Measurements from ENCODE around the gene ST13. TPM values are rescaled to one million over a fixed set of nuclear protein-coding genes. Genes with fewer than 3 reads are reported as not detected.
"Not testable (repeated sequence)": the region's sequence is repeated elsewhere in the genome, so short reads cannot be mapped to it uniquely, and the experiment has no call there.

ST13 gene
- total RNA-seq, 1 experiment from 2014 or later, result 385 TPM

DNA sequence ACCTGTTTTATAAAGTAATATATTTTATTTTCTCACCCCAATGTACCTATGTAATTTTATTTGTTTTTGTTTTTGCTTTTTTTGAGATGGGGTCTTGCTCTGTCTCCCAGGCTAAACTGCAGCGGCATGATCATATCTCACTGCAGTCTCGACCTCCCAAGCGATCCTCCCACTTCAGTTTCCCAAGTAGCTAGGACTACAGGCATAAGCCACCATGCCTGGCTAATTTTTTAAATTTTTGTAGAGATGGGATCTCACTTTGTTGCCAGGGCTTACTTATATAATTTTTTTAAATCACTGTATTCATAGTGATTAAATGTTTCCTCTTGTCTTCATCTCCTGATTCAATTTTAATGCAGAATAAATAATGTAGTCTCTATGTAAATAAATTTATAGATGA, 18.7 kb upstream of the ST13 start:
- Mint-ChIP-seq H3K4me3 (ENCODE audit: unreplicated experiment) (no peak overlapping the region), H3K9me3 (ENCODE audit: unreplicated experiment) (no peaks in the 10 kb centered on the region), H3K27ac (ENCODE audit: unreplicated experiment) (no peak overlapping the region), H3K36me3 (ENCODE audit: insufficient read depth, unreplicated experiment) (peaks cover 7% of the 10 kb centered on the region), H3K4me1 (ENCODE audit: low read depth, unreplicated experiment) (peaks cover 9% of the 10 kb centered on the region), H3K27me3 (ENCODE audit: insufficient read depth, unreplicated experiment) (no peaks in the 10 kb centered on the region)
- BruUV-seq (replicated peaks), result no TSS peak
- CTCF ChIA-PET, result no interaction called here
- POLR2A ChIA-PET, result interaction anchor here (0.6 kb wide), 1 partner anchor 18 kb away, joined by 4 read pairs; the partner anchor contains the start of gene XPNPEP3
- intact Hi-C loops (cut with micrococcal nuclease; ENCODE audit: unreplicated experiment), result no loop called here
- Histone ChIP-seq H3K4me3 (ENCODE audit: low read depth, low read length) (no peak overlapping the region), H3K36me3 (ENCODE audit: control insufficient read depth, insufficient read depth, low read length) (no peaks in the 10 kb centered on the region), H3K4me1 (peaks cover 13% of the 10 kb centered on the region), H3K27me3 (replicated peaks; ENCODE audit: control insufficient read depth, insufficient read depth, low read length) (no peaks in the 10 kb centered on the region), H3K9me3 (no peaks in the 10 kb centered on the region)
- TF ChIP-seq, protein P1, sequence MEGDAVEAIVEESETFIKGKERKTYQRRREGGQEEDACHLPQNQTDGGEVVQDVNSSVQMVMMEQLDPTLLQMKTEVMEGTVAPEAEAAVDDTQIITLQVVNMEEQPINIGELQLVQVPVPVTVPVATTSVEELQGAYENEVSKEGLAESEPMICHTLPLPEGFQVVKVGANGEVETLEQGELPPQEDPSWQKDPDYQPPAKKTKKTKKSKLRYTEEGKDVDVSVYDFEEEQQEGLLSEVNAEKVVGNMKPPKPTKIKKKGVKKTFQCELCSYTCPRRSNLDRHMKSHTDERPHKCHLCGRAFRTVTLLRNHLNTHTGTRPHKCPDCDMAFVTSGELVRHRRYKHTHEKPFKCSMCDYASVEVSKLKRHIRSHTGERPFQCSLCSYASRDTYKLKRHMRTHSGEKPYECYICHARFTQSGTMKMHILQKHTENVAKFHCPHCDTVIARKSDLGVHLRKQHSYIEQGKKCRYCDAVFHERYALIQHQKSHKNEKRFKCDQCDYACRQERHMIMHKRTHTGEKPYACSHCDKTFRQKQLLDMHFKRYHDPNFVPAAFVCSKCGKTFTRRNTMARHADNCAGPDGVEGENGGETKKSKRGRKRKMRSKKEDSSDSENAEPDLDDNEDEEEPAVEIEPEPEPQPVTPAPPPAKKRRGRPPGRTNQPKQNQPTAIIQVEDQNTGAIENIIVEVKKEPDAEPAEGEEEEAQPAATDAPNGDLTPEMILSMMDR (IDR thresholded peaks at IDR 0.05; ENCODE audit: insufficient read depth in 1 of 2, low read depth in 1 of 2, low read length in 1 of 2, severe bottlenecking in 1 of 2, unreplicated experiment in 1 of 2), result no peak
- no peak for DNase-seq

DNA sequence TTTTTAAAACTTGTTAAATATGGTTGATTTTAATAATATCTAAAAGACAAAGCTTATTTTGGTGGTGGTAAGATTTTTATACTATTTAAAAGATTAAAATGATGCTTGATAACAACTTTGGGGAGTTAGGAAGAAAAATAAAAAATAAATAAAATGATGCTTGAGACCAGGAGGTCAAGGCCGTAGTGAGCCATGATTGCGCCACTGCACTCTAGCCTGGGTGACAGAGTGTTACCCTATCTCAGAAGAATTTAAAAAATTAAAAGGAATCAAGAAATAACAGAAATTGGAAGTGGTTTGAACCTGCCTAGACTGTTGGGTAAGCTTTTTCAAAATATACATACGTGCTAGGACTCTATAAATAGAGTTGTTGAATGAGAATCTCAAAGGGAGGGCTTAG, 17.6 kb upstream of the ST13 start:
- H3K36me3 Mint-ChIP-seq (ENCODE audit: insufficient read depth, unreplicated experiment), result peaks cover 9% of the 10 kb centered on the region

DNA sequence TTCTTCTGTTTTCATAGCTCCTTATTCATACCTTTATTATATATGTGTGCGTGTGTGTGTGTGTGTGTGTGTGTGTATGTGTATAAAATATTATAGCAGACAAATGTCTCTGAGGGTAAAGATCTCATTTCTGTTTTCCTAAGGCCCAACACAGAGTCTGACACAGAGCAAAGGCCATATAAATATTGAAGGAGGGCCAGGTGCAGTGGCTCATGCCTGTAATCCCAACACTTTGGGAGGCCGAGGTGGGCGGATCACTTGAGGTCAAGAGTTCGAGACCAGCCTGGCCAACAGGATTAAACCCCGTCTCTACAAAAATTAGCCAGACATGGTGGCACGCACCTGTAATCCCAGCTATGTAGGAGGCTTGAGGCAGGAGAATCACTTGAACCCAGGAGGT, 11.9 kb upstream of the ST13 start:
- H3K4me3 Mint-ChIP-seq (ENCODE audit: unreplicated experiment); H3K9me3 Mint-ChIP-seq (ENCODE audit: unreplicated experiment); H3K9me3 ChIP-seq; DNase-seq; H3K4me1 ChIP-seq; H3K27me3 ChIP-seq (replicated peaks; ENCODE audit: control insufficient read depth, insufficient read depth, low read length); H3K4me1 Mint-ChIP-seq (ENCODE audit: low read depth, unreplicated experiment); H3K4me3 ChIP-seq (ENCODE audit: low read depth, low read length); POLR2A ChIA-PET; H3K27me3 Mint-ChIP-seq (ENCODE audit: insufficient read depth, unreplicated experiment); H3K27ac Mint-ChIP-seq (ENCODE audit: unreplicated experiment); BruUV-seq (replicated peaks); H3K36me3 Mint-ChIP-seq (ENCODE audit: insufficient read depth, unreplicated experiment); intact Hi-C loops (cut with micrococcal nuclease; ENCODE audit: unreplicated experiment); H3K36me3 ChIP-seq (ENCODE audit: control insufficient read depth, insufficient read depth, low read length): not testable (repeated sequence)
- CTCF ChIA-PET, result interaction anchor here (2.0 kb wide), 1 partner anchor 31 kb away, joined by 8 read pairs; no protein-coding TSS in a partner anchor

More for the DNA sequence above, 17.6 kb upstream of the ST13 start:
- peaks cover 13% of the 10 kb centered on the region for H3K4me1 ChIP-seq
- H3K4me3 ChIP-seq (ENCODE audit: low read depth, low read length), result no peak overlapping the region
- H3K36me3 ChIP-seq (ENCODE audit: control insufficient read depth, insufficient read depth, low read length), result no peaks in the 10 kb centered on the region
- POLR2A ChIA-PET, result no interaction called here
- no peak overlapping the region for H3K4me3 Mint-ChIP-seq (ENCODE audit: unreplicated experiment)
- no peaks in the 10 kb centered on the region for H3K9me3 ChIP-seq
- no TSS peak for BruUV-seq (replicated peaks)
- H3K9me3 Mint-ChIP-seq (ENCODE audit: unreplicated experiment), result no peaks in the 10 kb centered on the region
- no peak overlapping the region for H3K27ac Mint-ChIP-seq (ENCODE audit: unreplicated experiment)
- intact Hi-C loops (cut with micrococcal nuclease; ENCODE audit: unreplicated experiment), result no loop called here
- DNase-seq, result no peak
- H3K27me3 ChIP-seq (replicated peaks; ENCODE audit: control insufficient read depth, insufficient read depth, low read length), result no peaks in the 10 kb centered on the region
- peaks cover 9% of the 10 kb centered on the region for H3K4me1 Mint-ChIP-seq (ENCODE audit: low read depth, unreplicated experiment)
- CTCF ChIA-PET, result no interaction called here
- TF ChIP-seq, protein P1 (IDR thresholded peaks at IDR 0.05; ENCODE audit: insufficient read depth in 1 of 2, low read depth in 1 of 2, low read length in 1 of 2, severe bottlenecking in 1 of 2, unreplicated experiment in 1 of 2), result no peak
- no peaks in the 10 kb centered on the region for H3K27me3 Mint-ChIP-seq (ENCODE audit: insufficient read depth, unreplicated experiment)

DNA sequence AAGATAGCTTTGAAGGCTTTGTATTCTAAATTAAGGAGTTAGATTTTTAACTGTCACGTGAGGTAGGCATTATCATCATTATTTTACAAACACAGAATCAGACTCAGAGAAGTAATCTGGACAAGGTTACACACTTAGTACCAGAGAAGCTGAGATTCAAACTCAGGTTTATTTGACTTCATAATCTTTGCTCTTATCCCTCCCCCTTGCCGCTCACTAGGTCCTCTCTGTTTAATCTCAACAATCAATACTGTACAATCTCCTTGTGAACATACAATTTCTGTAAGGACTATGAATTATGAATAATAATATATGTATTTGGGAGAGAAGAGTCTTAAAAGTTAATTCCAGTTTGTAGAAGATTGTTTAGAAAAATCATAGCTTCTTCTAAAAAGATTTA, 10.7 kb upstream of the ST13 start:
- no peaks in the 10 kb centered on the region for H3K27me3 Mint-ChIP-seq (ENCODE audit: insufficient read depth, unreplicated experiment)
- no peak overlapping the region for H3K4me3 Mint-ChIP-seq (ENCODE audit: unreplicated experiment)
- H3K36me3 ChIP-seq (ENCODE audit: control insufficient read depth, insufficient read depth, low read length), result no peaks in the 10 kb centered on the region; the same call in 1 of the 2 replicates
- H3K27ac Mint-ChIP-seq (ENCODE audit: unreplicated experiment), result no peak overlapping the region
- peaks cover 9% of the 10 kb centered on the region for H3K4me1 Mint-ChIP-seq (ENCODE audit: low read depth, unreplicated experiment)
- no peaks in the 10 kb centered on the region for H3K9me3 Mint-ChIP-seq (ENCODE audit: unreplicated experiment)
- intact Hi-C loops (cut with micrococcal nuclease; ENCODE audit: unreplicated experiment), result no loop called here
- TF ChIP-seq, protein P1 (IDR thresholded peaks at IDR 0.05; ENCODE audit: insufficient read depth in 1 of 2, low read depth in 1 of 2, low read length in 1 of 2, severe bottlenecking in 1 of 2, unreplicated experiment in 1 of 2), result no peak
- no TSS peak for BruUV-seq (replicated peaks)
- ChIA-PET POLR2A (interaction anchor here (1.4 kb wide), 1 partner anchor 10 kb away, joined by 12 read pairs; the partner anchor contains the start of genes ST13 and XPNPEP3), CTCF (interaction anchor here (2.0 kb wide), 1 partner anchor 32 kb away, joined by 8 read pairs; no protein-coding TSS in a partner anchor)
- no peak for DNase-seq
- H3K4me1 ChIP-seq, result no peaks in the 10 kb centered on the region
- H3K36me3 Mint-ChIP-seq (ENCODE audit: insufficient read depth, unreplicated experiment), result peaks cover 9% of the 10 kb centered on the region
- H3K27me3 ChIP-seq (replicated peaks; ENCODE audit: control insufficient read depth, insufficient read depth, low read length), result no peaks in the 10 kb centered on the region
- H3K9me3 ChIP-seq, result no peaks in the 10 kb centered on the region
- H3K4me3 ChIP-seq (ENCODE audit: low read depth, low read length), result no peak overlapping the region
